NB4 (cell line): ENCODE data around the gene APEH.

Experiments
- DNase-seq: peaks from one replicate; pipeline ENCODE4 v3.0.0; 2010; ENCODE audit warnings: low read depth
- H3K4me3 ChIP-seq: one replicate; pipeline ENCODE4 v1.5.1; 2011; ENCODE audit warnings: mild to moderate bottlenecking, low read depth, low read length, moderate library complexity
- MYC ChIP-seq: IDR thresholded peaks from 2 replicates; pipeline ENCODE4 v1.6.1; 2011; ENCODE audit warnings: low read depth, low read length
- POLR2A ChIP-seq: IDR thresholded peaks from 2 replicates; pipeline ENCODE4 v1.6.1; 2011; ENCODE audit warnings: mild to moderate bottlenecking; ENCODE audit not compliant: insufficient read length; ENCODE audit errors: extremely low read depth
- TF ChIP-seq, protein P1 (sequence below): IDR thresholded peaks from one replicate; pipeline ENCODE4 v1.5.1; 2012; ENCODE audit warnings: low read depth, low read length
- TF ChIP-seq, protein P2 (sequence below): IDR thresholded peaks from 2 replicates; pipeline ENCODE4 v1.6.1; 2011; ENCODE audit warnings: low read depth, low read length

APEH gene

DNA sequence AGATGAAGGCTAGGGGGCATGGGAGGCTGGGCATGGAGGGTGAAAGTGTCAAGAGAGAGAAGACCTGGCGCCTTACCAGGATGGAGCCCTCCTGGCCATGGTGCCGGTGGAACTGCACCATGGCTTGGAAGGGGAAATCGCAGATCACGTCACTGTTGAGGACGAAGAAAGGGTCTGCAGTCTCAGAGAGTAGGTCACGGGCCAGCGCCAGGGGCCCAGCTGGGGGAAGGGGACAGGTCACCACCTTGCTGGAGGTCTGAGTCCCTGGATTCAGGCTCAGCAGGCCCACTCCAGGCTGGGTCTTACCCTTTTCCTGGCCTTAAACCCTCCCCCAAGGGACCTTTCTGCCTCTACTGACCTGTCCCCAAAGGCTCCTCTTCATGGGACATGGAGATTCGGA is 48.7 kb downstream of the APEH start:
- no peak for TF ChIP-seq POLR2A
- TF ChIP-seq MYC, result no peak
- TF ChIP-seq, protein P1, sequence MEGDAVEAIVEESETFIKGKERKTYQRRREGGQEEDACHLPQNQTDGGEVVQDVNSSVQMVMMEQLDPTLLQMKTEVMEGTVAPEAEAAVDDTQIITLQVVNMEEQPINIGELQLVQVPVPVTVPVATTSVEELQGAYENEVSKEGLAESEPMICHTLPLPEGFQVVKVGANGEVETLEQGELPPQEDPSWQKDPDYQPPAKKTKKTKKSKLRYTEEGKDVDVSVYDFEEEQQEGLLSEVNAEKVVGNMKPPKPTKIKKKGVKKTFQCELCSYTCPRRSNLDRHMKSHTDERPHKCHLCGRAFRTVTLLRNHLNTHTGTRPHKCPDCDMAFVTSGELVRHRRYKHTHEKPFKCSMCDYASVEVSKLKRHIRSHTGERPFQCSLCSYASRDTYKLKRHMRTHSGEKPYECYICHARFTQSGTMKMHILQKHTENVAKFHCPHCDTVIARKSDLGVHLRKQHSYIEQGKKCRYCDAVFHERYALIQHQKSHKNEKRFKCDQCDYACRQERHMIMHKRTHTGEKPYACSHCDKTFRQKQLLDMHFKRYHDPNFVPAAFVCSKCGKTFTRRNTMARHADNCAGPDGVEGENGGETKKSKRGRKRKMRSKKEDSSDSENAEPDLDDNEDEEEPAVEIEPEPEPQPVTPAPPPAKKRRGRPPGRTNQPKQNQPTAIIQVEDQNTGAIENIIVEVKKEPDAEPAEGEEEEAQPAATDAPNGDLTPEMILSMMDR, result no peak
- TF ChIP-seq, protein P2, sequence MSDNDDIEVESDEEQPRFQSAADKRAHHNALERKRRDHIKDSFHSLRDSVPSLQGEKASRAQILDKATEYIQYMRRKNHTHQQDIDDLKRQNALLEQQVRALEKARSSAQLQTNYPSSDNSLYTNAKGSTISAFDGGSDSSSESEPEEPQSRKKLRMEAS, result no peak
- peak overlapping the region; percentile 98 for H3K4me3 ChIP-seq
- no peak for DNase-seq

DNA sequence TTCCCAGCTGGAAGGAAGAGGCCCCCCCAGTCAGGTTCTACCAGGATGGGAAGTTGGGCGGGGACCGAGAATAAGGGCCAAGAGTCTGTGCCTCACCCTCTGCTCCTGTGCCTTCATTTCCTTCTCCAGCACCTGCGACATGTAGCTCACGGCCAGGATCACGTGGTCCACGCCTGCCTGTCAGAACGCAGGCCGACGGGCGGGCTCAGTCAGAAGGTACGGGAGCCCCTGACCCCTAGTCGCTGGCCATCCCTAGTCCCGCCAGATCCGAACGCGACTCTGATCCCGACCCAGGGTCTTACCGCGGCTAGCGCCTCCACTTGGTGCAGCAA is 49.1 kb downstream of the APEH start:
- TF ChIP-seq, protein P2, result peak; percentile 89
- TF ChIP-seq, protein P1, result no peak
- no peak for TF ChIP-seq POLR2A
- peak overlapping the region; percentile 98 for H3K4me3 ChIP-seq
- DNase-seq, result peak; percentile 58

DNA sequence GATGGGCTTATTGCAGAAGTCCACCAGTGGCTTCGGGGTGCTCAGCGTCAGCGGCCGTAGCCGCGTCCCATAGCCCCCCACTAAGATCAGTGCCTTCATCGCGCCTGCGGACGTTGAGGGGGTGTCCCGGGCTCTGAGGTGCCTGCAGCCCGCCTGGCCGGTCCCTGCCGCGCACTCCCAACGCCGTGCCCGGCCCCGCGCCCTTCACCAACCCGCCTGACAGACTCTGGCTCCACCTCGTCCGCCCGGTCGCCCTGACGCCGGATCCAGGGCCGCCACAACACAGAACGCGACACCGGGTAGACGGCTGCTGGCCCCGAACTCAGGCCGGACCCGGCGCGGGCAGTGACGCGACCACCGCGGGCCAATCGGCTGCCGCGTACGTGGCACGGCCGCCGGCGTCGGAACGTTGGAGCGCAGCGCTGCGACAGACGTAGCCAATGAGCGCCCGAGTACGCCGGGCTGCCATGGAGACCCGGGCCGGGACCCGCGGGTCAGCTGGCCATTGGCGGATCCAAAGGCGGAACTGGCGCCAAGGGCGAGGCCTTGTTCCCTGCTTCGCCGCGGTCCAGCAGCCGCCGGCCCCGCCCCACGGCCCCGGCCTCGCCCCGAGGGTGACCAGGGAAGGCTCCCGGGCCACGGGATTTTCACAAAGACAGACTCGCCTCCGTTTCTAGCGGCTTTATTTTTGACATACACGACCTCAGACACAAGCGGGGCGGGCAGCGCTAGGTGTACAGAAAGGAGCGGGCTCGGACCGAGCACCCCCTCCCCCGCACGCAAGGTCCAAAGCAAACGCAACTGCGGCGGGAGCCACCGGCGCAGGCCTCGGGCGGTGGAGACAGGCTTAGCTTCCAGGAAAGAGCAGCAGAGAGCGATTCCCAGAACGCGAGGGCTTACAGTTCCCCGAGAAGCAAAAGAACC is 49.7 kb downstream of the APEH start, which contains the start of gene GMPPB:
TSS of gene GMPPB (minus strand) at position 324 of the 924 bp plus-strand sequence. CDS start at position 99, 225 bp downstream.
- peak; percentile 98 for DNase-seq
- H3K4me3 ChIP-seq, result peak within 1 kb of the TSS; percentile 98
- TF ChIP-seq POLR2A, result peak; percentile 51
- 0 out of 2 replicates have a peak, but pooled peaks have one; percentile 9 for TF ChIP-seq MYC
- TF ChIP-seq, protein P2, result no peak; the same call in 1 of the 2 replicates
- TF ChIP-seq, protein P1, result no peak

DNA sequence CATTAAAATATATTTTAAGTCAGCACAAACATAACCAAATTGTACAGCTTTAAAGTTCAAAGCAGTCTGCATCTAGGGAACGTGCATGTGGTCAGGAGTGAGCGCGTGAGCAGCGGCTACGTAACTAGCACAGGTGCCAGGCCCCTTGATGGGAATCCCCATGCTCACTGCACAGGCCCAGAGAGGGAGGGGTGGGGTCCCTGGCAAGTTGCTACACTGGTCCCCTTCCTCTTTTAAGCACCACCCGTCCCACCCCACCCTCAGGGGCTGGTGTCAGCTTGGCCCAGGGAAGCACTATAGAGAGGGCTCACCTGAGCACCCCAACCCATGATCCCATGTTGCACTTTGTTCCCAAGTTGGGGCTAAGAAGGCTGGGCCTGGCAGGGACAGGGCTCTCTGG is 50.4 kb downstream of the APEH start:
- DNase-seq, result no peak
- H3K4me3 ChIP-seq, result peak overlapping the region; percentile 58
- TF ChIP-seq POLR2A (no peak), MYC (no peak)
- TF ChIP-seq, protein P1, result no peak
- TF ChIP-seq, protein P2, result no peak

DNA sequence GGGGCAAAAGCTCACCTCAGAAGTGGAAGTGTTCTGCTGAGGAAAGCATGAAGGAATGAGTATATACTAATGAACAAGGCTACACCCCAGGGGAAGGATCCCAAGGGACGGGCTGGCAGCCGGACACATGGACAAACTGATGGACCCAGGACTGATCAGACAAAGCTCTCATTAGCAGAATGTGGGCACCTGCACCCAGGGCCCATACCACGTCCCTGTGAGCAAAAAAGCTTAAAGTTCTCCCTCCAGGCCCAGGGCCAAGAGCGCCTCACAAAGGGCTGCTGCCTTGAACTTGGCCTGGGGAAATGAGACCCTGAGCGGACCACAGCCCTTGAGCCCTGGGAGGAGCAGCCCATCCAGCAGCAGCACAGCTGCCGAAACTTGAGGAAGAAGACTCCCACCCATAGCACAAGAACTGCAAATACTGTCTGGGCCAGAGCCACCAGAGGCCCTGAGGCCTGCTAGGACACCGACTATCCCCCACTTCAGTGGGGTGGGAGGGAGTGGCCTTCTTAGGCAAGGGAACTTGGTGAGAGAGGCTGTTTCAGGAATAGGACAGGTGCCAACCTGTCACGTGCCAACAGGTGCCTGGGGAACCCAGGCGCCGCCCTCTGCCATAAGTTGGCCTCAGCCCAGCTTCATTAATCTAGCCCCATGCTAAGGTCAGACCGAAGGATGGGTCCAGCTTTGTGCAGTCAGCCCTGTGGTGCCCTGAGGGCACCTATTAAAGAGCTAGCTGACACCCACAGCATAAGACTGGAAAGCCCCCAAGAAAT is 51.9 kb downstream of the APEH start:
- H3K4me3 ChIP-seq, result no peak overlapping the region
- no peak for TF ChIP-seq POLR2A
- TF ChIP-seq, protein P2, result no peak
- TF ChIP-seq MYC, result no peak
- TF ChIP-seq, protein P1, result no peak
- no peak for DNase-seq
